HG03354 (cell line): ENCODE results near the gene SFTPB.
"Not testable (repeated sequence)": the region's sequence is repeated elsewhere in the genome, so short reads cannot be mapped to it uniquely, and the experiment has no call there.

ENCODE experiments used
- ATAC-seq: cut with Tn5 transposase; IDR thresholded peaks from one replicate; pipeline ENCODE4 v1.9.1; 2021; ENCODE audit warnings: mild to moderate bottlenecking; ENCODE audit not compliant: unreplicated experiment, poor library complexity, severe bottlenecking

The SFTPB gene

DNA sequence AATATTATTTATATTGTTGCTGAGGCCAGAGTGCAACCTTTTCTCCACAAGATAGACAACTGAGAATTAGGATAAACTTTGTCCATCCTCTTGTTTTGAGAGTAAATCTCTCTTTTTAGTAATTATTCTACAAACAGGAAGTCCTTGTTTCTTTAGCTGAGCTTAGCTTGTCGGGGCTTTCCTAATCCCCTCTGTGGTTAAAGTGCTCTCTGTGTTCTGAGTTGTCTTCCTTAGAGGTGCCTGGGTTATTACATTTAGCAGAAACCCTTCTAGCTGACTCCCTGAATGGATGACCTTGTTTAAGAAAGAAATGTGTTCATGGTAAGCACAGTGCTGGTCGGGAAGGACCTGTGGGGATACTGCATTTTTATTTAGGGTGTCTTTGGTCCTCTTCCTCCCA lies 39.3 kb downstream of the SFTPB start:
- ATAC-seq: no peak

- ATAC-seq: no peak
Measured at GRCh38 chr2:85623991-85624390, 44.0 kb downstream of the SFTPB start.

DNA sequence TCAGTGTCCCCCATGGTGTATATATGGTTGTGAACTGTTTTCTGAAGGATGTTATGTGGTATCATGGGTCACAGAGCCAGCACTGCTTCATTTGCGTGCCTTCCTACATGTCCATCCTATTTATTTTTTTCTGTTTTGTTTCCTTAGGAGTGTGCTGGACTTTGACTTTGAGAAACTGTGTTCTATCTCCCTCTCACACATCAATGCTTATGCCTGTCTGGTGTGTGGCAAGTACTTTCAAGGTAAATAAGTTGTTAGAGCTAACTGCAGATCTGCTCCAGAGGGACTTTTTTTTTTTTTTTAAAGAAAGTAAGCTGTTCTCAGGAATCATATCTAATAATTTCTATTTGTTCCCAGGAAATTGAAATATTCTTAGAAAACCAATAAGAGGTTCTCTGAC lies 46.7 kb downstream of the SFTPB start:
- no peak for ATAC-seq

DNA sequence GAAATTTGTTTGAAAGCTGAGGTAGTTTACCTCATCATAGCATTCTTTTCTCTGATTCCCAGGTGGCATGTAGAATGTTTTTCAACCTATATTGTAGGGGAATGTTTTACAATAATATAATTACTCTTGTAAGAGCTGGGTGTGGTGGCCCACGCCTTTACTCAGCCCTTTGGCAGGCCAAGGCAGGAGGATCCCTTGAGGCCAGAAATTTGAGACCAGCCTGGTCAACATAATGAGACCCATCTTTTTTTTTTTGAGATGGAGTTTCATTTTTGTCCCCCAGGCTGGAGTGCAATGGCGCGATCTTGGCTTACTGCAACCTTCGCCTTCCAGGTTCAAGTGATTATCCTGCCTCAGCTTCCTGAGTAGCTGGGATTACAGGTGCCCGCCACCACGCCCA lies 48.4 kb downstream of the SFTPB start:
- no peak for ATAC-seq

DNA sequence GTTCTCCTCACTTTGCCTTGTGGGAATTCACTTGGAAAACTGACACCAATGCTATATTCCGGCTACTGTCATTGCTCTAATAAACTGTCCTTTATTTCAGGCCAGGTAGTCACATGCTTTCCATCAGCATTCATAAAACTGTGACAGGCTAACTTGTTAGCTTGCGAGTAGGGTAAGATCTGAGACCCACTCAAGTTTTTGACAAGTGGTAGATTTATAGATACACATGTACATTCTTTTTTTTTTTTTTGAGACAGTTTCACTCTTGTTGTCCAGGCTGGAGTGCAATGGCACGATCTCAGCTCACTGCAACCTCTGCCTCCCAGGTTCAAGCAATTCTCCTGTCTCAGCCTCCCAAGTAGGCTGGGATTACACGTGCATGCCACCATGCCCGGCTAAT lies 50.3 kb downstream of the SFTPB start:
- ATAC-seq: not testable (repeated sequence)

DNA sequence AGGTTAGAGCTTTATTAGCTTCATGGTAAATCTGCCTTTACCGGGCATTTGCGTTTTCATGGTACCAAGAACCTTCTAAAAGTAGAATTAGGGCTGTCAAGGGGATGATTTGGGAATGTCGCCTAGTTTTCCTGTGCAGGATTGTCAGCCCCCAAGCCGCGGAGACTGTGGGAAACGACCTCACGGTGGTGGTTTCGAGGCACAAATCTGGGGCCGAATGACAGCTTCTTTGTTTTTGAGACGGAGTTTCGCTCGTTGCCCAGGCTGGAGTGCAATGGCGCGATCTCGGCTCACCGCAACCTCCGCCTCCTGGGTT lies 52.6 kb downstream of the SFTPB start:
- ATAC-seq: no peak

DNA sequence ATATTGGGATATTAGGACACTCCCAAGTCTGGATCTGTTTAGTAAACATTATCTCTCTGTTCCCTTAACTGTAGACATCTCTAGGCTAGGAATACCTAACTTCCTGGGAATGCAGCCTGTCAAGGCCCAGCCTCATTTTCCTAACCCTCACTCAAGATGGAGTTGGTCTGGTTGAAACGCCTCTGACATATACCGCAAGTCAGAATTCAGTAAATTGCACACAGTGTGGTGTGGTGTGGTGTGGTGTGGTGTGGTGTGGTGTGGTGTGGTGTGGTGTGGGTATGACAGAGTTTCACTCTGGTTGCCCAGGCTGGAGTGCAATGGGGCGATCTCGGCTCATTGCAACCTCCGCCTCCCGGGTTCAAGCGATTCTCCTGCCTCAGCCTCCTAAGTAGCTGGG lies 53.2 kb downstream of the SFTPB start:
- ATAC-seq: not testable (repeated sequence)

DNA sequence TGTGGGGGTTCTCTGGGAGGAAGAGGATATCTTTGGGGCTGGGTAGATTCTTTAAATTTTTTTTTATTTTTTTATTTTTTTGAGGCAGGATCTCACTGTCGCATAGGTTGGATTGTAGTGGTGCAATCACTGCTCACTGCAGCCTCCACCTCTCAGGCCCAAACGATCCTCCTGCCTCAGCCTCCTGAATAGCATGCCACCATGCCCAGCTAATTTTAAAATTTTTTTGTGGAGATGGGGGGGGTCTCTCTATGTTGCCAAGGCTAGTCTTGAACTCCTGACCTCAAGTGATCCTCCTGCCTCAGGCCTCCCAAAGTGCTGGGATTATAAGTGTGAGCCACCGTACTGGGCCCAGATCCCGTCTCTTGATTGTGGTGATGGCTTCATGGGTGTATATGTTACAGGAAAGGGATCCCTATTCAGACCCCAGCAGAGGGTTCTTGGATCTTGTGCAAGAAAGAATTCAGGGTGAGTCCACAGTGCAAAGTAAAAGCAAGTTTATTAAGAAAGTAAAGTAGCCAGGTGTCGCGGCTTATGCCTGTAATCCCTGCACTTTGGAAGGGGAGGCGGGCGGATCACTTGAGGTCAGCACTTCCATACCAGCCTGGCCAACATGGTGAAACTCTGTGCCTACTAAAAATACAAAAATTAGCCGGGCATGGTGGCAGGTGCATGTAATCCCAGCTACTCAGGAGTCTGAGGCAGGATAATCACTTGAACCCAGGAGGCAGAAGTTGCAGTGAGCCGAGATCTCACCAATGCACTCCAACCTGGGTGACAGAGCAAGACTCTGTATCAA lies 54.1 kb downstream of the SFTPB start:
- no peak for ATAC-seq

DNA sequence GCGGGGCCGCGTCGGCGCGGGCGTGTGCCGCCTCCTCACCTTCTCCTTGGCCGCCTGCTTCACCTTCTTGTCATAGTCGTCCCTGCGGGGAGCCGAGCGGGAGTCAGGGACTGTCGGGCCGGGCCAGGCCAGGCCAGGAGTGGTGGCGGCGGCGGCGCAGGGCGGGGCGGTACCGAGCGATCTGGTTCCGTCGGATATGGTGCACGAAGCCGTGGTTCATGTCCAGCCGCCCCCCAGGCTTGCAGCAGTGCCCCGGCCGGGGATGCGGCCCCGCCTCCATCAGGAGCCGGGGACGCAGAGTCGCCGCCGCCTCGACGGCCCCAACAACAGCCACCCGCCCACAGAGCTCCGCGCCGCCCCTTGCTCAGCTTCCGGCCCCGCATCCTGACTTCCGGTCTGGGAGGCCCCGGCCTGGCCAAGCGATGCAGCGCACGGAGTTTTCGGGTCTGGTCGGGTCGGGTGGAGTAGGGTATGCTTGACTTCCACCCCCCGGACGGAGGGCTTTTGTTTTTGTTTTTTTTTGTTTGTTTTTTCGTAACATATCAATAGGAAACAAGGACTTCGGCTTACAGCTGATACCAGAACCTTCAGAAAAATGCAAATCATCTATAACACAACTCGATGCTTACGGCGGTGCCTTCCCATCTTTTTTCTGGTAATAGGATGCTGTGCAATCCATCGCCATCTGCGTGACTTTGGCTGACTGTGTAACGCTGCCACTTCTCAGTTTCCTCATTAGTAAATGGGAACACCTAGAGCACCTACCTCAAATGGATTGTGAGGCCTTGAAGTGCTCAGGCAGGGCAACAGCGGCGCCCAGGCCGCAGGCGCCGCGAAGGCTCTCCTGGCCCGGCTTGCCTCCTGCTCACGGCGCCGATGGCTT lies 56.1 kb downstream of the SFTPB start, which contains the start of gene C2orf68:
Gene C2orf68 (minus strand): TSS at position 362 of the 883 bp plus-strand sequence. CDS start 82 bp downstream, at position 280.
- peak; percentile 84 for ATAC-seq

- ATAC-seq: peak; percentile 11
Measured at GRCh38 chr2:85611217-85611704, 56.7 kb downstream of the SFTPB start.
